PC-3 (cell line): Measurements from ENCODE around the gene SEC61G. TPM values are rescaled to one million over a fixed set of nuclear protein-coding genes. Genes with fewer than 3 reads are reported as not detected.
A peak's percentile ranks its signal among the peaks of the same experiment; 100 is the strongest.

Source experiments
- ATAC-seq: fragments of 200-7000 bp; cut with Tn5 transposase; 2 replicates; pipeline ENCODE4 v1.9.1; 2020; ENCODE audit warnings: mild to moderate bottlenecking, moderate library complexity
- Bru-seq: library from RNA; stranded (reverse); fragments of 400-500 nt; gene quantifications from one replicate; lab custom pipeline; 2021; lab: Mats Ljungman, UMichigan
- BruChase-seq, 2 experiments: library from RNA; stranded (reverse); fragments of 400-500 nt; gene quantifications; one replicate each; lab custom pipeline; 2021; lab: Mats Ljungman, UMichigan
- BruUV-seq: library from RNA; stranded (reverse); fragments of 400-500 nt; replicated peaks from 2 replicates; lab custom pipeline; 2021; lab: Mats Ljungman, UMichigan
- CTCF ChIA-PET: fragments of 300-600 bp; sonication (Branson Sonifier 250); formaldehyde crosslinking; loops from one replicate; lab custom pipeline; 2022; ENCODE audit warnings: antibody characterized with exemption; lab: Charles Lee
- POLR2A ChIA-PET: fragments of 300-600 bp; sonication (Branson Sonifier 250); formaldehyde crosslinking; loops from one replicate; lab custom pipeline; 2022; ENCODE audit warnings: antibody characterized with exemption; ENCODE audit not compliant: unreplicated experiment; lab: Charles Lee
- DNase-seq: peaks from one replicate; pipeline ENCODE4 v3.0.0-alpha.2; 2015
- H2AFZ ChIP-seq: fragments of 300-600 bp; sonication (generic); 2 replicates; pipeline ENCODE4 v1.6.0; 2016; ENCODE audit warnings: antibody characterized with exemption, low read length
- H3F3A ChIP-seq: fragments of 300-600 bp; sonication (generic); one replicate; pipeline ENCODE4 v1.6.0; 2017; ENCODE audit warnings: antibody characterized with exemption, low read length, control low read depth, mild to moderate bottlenecking; ENCODE audit not compliant: unreplicated experiment
- H3K27ac ChIP-seq: fragments of 300-600 bp; sonication (generic); 2 replicates; pipeline ENCODE4 v1.5.1; 2016; ENCODE audit warnings: mild to moderate bottlenecking, low read length
- H3K27me3 ChIP-seq: fragments of 300-600 bp; sonication (generic); 2 replicates; pipeline ENCODE4 v1.6.1; 2016; ENCODE audit warnings: low read length, mixed read lengths
- H3K36me3 ChIP-seq: fragments of 300-600 bp; sonication (generic); 2 replicates; pipeline ENCODE4 v1.6.1; 2016; ENCODE audit warnings: low read depth, mixed run types, low read length, mixed read lengths
- H3K4me1 ChIP-seq: fragments of 300-600 bp; sonication (generic); 2 replicates; pipeline ENCODE4 v1.5.1; 2016; ENCODE audit warnings: low read length; ENCODE audit not compliant: insufficient read depth
- H3K4me2 ChIP-seq: fragments of 300-600 bp; sonication (generic); 2 replicates; pipeline ENCODE4 v1.6.0; 2016; ENCODE audit warnings: low read length
- H3K4me3 ChIP-seq: fragments of 300-600 bp; sonication (generic); 2 replicates; pipeline ENCODE4 v1.5.1; 2016; ENCODE audit warnings: mild to moderate bottlenecking, low read length, mixed read lengths
- H3K79me2 ChIP-seq: fragments of 300-600 bp; sonication (generic); 2 replicates; pipeline ENCODE4 v1.6.1; 2017; ENCODE audit warnings: low read length, mixed read lengths
- H3K9ac ChIP-seq: fragments of 300-600 bp; sonication (generic); 2 replicates; pipeline ENCODE4 v1.6.0; 2016; ENCODE audit warnings: mild to moderate bottlenecking, low read length
- H3K9me2 ChIP-seq: fragments of 300-600 bp; sonication (generic); replicated peaks from 2 replicates; pipeline ENCODE4 v1.6.1; 2016; ENCODE audit warnings: mixed run types, low read length, mixed read lengths
- H3K9me3 ChIP-seq: fragments of 300-600 bp; sonication (generic); 2 replicates; pipeline ENCODE4 v1.6.1; 2016; ENCODE audit warnings: low read length, mixed read lengths
- H4K20me1 ChIP-seq: fragments of 300-600 bp; sonication (generic); 2 replicates; pipeline ENCODE4 v1.6.1; 2016; ENCODE audit warnings: low read length, mixed read lengths
- CTCF ChIP-seq: fragments of 300-600 bp; sonication (generic); conservative IDR thresholded peaks from 2 replicates; pipeline ENCODE4 v1.5.1; 2017; ENCODE audit warnings: antibody characterized with exemption, low read depth, mild to moderate bottlenecking, low read length
- EZH2 ChIP-seq: fragments of 300-600 bp; sonication (generic); IDR thresholded peaks from one replicate; pipeline ENCODE4 v1.6.1; 2017; ENCODE audit warnings: antibody characterized with exemption, mild to moderate bottlenecking, low read length; ENCODE audit not compliant: unreplicated experiment
- EZH2phosphoT487 ChIP-seq: fragments of 300-600 bp; sonication (generic); IDR thresholded peaks from 2 replicates; pipeline ENCODE4 v1.6.1; 2018; ENCODE audit warnings: mild to moderate bottlenecking, antibody characterized with exemption, low read length, borderline replicate concordance
- intact Hi-C: fragments of 100-400 bp; cut with micrococcal nuclease; formaldehyde crosslinking; loops from 2 replicates; pipeline ENCODE4 v1.9.0; 2023
- long read RNA-seq: library from polyadenylated mRNA; unstranded; transcript quantifications from one replicate; pipeline ENCODE4 v2.0.0, GENCODE V29; 2021; ENCODE audit not compliant: unreplicated experiment
- total RNA-seq: library from RNA; depleted of rRNA; stranded (reverse); fragments of >200 nt; gene quantifications from 2 replicates; pipeline ENCODE4 v1.2.3, GENCODE V29; 2014; rRNA removed

The SEC61G gene
- total RNA-seq (128 and 177 TPM in 2 replicates), Bru-seq, nascent RNA (percentile 98 among the genes with signal in this experiment), BruChase-seq, experiment 1, labeled RNA remaining after a 6-hour chase (percentile 87 among the genes with signal in this experiment), BruChase-seq, experiment 2, labeled RNA remaining after a 2-hour chase (percentile 94 among the genes with signal in this experiment)
- long read RNA-seq, transcript SEC61G-202 (4 exons, 459 nt): minor isoform, 5 of 106 reads
- long read RNA-seq, transcript SEC61G-201 (4 exons, 462 nt): major isoform, 89 of 106 reads
- long read RNA-seq, partial matches to known transcripts: 4 of 106 reads
- long read RNA-seq, other reads (novel, unspliced or antisense): 4 of 106 reads

- Histone ChIP-seq H3K9me2 (no peaks in the 10 kb centered on the region), H3K4me3 (peak within 1 kb of the TSS; percentile 94), H3K79me2 (peaks cover 60% of the 10 kb centered on the region), H2AFZ (peak within 1 kb of the TSS; percentile 71), H4K20me1 (peaks cover 20% of the 10 kb centered on the region), H3K9ac (peak within 1 kb of the TSS; percentile 91), H3K27me3 (no peaks in the 10 kb centered on the region), H3K4me1 (peaks cover 15% of the 10 kb centered on the region; the same call in 1 of the 2 replicates), H3K9me3 (no peaks in the 10 kb centered on the region), H3K27ac (peak within 1 kb of the TSS; percentile 43), H3K4me2 (peak within 1 kb of the TSS; percentile 94), H3F3A (no peaks in the 10 kb centered on the region), H3K36me3 (peaks cover 17% of the 10 kb centered on the region; the same call in 1 of the 2 replicates)
- peak; percentile 98 for DNase-seq
- no TSS peak for BruUV-seq
- CTCF ChIA-PET: interaction anchor here (1.6 to 1.8 kb wide), 2 partner anchors 496 to 512 kb away, joined by 3 to 12 read pairs; no protein-coding TSS in a partner anchor
- intact Hi-C loops: no loop called here
- TF ChIP-seq EZH2phosphoT487: no peak
- TF ChIP-seq CTCF: no peak
- no peak for TF ChIP-seq EZH2
- peak; percentile 96 for ATAC-seq
- POLR2A ChIA-PET: interaction anchor here (0.5 to 1.0 kb wide), 19 partner anchors 11 to 1454 kb away, joined by 3 to 21 read pairs (median 3); no protein-coding TSS in a partner anchor
Measured at GRCh38 chr7:54758702-54759592, at the start of gene SEC61G. SEC61G (minus strand) TSS chr7:54759211; CDS start chr7:54757588, 1,623 bp downstream.

- intact Hi-C loops: no loop called here
- no TSS peak for BruUV-seq
- no peaks in the 10 kb centered on the region for H3F3A ChIP-seq
- H3K9me3 ChIP-seq: no peaks in the 10 kb centered on the region
- POLR2A ChIA-PET: no interaction called here
- no peaks in the 10 kb centered on the region for H3K36me3 ChIP-seq
- H3K9me2 ChIP-seq: no peaks in the 10 kb centered on the region
- no peak overlapping the region for H3K4me2 ChIP-seq
- H2AFZ ChIP-seq: 0 out of 2 replicates have a peak overlapping the region, but pooled peaks have one; percentile 5
- H3K4me3 ChIP-seq: no peak overlapping the region
- H3K4me1 ChIP-seq: peaks cover 11% of the 10 kb centered on the region
- DNase-seq (peak; percentile 71), ATAC-seq (peak; percentile 83)
- TF ChIP-seq EZH2: no peak
- TF ChIP-seq EZH2phosphoT487: no peak
- TF ChIP-seq CTCF: no peak
- no peak overlapping the region for H3K27ac ChIP-seq
- no peaks in the 10 kb centered on the region for H4K20me1 ChIP-seq
- H3K9ac ChIP-seq: no peak overlapping the region
- no peaks in the 10 kb centered on the region for H3K27me3 ChIP-seq
- H3K79me2 ChIP-seq: no peaks in the 10 kb centered on the region
- CTCF ChIA-PET: no interaction called here
Measured at GRCh38 chr7:54802841-54803240, 43.8 kb upstream of the SEC61G start.
